GM21526 (cell line): ENCODE measurements around the gene CYP27B1.

Experiments used
- ATAC-seq: cut with Tn5 transposase; IDR thresholded peaks from one replicate; pipeline ENCODE4 v1.9.1; 2021; ENCODE audit warnings: moderate library complexity; ENCODE audit not compliant: unreplicated experiment, low FRiP score

Gene CYP27B1, protein sequence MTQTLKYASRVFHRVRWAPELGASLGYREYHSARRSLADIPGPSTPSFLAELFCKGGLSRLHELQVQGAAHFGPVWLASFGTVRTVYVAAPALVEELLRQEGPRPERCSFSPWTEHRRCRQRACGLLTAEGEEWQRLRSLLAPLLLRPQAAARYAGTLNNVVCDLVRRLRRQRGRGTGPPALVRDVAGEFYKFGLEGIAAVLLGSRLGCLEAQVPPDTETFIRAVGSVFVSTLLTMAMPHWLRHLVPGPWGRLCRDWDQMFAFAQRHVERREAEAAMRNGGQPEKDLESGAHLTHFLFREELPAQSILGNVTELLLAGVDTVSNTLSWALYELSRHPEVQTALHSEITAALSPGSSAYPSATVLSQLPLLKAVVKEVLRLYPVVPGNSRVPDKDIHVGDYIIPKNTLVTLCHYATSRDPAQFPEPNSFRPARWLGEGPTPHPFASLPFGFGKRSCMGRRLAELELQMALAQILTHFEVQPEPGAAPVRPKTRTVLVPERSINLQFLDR

DNA sequence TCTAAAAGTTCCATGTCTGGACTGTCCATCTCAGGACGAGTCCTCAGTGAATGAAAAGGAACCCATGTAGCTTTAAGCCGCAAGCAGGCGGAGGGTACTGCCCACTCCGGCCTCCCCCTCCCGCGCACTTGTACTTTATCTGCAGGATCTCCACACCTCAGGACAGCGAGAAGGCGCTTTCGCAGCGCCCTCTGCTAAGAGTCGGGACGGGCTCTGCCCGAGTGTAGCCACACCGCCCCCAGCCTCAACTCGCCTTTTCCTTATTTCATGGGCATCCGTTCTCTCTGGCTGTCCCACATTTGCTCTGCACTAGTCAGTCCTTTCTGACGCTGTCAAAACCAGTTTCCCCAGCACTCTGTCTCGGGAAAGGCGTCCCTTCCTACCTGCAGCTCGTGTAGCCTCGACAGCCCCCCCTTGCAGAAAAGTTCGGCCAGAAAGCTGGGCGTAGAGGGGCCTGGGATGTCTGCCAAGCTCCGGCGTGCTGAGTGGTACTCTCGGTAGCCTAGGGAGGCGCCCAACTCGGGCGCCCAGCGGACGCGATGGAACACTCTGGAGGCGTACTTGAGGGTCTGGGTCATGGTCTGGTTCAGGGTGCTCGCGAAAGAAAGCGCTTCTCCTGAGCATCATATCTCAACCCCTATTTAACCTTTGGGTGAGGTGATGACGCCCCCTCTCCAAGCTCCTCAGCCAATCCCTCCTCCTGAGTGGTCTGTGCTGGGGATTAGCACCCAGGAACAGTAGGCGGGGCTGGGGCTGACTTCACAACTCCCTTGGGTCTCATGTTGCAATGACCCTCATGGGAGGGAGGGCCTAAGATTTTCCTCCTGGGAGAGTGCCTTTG is at the start of gene CYP27B1:
CYP27B1 (minus strand) TSS at position 615 of the 841 bp plus-strand sequence; CDS start at position 578, 37 bp downstream.
- ATAC-seq, result no peak

DNA sequence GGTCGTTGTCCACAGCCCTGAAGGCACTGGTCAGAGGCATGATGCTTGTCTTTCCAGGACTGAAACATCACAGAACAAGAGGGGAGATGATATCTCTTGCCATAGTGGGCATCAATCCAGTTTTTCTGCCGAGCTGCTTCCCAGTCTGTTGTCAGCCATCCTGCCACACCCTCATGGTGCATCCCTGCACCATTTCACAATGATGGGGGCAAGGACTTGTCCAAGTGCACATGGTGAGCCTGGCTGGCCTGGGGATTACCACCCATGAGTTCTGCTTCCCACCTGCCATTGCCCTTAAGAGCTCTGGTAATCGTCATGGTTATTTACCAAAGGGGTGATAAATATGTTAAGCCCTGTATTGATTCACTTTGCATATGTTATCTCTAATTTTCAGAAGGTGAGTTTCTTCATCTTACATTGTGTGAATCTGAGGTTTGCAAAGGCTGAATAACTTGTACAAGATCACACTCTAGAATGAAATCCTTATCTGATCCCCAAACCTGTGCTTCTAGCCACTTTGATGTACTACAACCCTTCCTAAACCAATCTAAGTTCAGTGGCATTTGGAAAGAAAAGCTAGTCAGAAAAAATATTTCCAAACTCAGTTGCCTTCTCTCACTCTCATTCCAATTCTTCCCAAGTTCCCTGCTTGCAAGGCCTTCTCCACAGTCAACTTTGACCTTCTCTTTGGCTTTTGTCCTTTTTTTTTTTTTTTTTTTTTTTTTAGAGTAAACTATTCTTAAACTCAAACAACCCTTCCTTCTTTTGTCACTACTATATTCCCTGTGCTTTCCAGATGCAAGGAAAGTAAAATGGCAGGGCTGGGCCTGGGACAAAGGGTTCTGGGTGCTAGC is 49.4 kb upstream of the CYP27B1 start:
- no peak for ATAC-seq

DNA sequence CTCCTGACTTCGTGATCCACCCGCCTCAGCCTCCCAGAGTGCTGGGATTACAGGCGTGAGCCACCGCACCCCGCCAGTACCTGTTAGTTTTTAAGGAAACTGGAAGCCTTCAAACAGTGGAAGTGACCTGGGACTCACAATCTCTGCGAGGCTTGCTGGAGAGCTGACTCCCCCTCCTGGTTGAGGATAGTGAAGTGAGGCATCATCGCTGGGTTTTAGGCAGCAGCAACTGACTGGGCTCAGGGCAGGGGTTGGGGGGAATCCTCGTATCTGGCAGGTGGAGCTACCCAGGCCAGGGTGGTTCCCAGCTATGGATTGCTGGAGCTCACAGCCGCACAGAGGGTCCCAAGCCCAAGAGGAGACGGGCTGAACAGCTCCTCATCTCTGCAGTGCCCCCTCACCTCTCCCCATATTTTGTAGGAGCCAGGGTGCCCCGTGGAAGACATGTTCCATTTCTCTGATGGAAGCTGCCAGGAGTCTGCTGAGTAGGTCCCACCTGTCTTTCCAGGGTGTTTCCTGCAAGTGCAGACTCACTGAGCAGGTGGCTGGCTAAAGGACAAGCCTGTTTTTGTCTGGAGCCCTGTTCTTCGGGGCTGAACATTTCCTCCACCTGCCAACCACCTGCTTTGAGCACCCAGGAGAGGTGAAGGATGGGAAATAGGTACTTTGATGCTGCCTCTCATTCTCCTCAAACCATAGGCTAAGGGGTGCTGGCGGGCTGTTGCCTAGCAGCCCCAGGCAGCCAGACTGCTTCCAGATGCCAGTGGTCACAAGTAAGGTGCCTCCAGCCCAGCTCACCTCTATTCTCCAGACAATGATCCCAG is 48.5 kb upstream of the CYP27B1 start:
- no peak for ATAC-seq

DNA sequence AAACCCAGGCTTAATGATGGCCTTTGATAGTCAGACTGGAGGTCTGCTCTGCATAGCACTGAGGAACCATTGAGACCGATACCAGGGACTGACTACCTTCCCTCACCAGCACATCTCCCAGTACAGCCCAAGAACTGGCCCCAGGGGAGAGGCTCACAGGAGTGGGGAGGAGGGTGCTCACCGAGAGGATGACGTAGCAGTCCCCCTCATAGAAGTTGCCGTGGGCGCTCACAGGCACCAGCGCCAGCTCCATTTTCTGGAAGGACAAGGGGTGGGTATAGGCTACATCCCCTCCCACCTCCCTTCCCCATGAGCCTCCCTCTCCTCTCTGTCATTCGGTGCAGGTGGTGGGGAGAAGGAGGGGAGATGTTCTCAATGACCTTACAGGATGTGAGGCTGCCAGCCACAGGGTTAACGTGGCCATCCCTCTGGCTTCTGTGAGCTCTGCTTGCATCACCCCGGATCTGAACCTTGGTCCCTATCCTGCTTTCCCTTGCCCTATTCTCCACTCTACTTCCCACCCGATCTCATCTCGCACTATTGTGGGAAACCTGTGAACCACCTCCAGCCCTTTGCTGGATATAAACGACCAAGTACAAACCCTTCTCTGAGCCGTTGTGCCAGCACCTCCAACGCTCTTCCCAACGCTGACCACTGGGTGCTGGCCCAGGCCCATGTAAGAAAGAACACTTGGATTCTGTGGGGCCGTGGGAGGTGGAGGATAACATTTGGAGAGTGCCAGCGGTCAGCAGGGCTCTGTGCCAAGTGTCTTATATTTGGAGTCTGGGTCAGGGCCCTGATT is 47.3 kb upstream of the CYP27B1 start:
- ATAC-seq, result no peak

DNA sequence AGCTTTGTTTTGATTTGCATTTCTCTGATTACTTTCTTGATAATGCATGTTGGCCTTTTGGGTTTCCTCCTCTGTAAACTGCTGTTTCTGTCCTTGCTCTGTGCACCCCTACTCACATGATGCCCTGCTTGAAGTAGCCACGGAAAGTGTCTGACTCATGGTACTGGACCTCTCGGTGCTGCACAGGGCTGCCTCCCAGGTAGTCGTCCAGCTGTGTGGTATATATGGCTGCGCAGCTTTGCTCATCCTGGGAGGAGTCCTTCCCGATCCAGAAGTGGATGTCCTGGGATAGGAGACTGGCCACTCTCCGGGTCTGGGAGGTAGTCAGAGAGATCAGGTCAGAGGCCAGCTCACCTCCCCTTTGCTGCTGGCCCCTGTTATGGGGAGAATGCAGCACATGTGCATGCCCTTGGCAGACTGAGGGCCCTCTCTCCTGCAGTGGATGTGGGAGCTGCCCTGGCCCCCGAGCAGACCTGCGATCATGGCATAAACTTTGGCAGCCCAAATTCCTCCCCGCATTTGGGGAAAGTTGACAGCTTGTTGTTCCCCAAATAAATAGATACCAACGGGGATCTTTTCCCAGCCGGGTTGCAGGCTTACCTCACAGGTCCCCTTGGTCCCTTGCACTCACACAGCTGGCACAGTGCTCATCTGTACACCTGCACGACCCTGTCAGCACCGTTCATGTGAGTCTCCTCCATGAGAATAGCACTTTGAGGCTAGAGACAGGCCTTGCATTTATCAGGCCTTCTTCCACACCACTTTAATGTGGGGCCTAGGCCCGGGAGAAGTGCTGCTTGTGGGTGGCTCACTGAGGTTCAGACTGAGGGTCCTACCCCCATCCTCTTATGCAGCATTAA is 46.5 kb upstream of the CYP27B1 start:
- no peak for ATAC-seq

DNA sequence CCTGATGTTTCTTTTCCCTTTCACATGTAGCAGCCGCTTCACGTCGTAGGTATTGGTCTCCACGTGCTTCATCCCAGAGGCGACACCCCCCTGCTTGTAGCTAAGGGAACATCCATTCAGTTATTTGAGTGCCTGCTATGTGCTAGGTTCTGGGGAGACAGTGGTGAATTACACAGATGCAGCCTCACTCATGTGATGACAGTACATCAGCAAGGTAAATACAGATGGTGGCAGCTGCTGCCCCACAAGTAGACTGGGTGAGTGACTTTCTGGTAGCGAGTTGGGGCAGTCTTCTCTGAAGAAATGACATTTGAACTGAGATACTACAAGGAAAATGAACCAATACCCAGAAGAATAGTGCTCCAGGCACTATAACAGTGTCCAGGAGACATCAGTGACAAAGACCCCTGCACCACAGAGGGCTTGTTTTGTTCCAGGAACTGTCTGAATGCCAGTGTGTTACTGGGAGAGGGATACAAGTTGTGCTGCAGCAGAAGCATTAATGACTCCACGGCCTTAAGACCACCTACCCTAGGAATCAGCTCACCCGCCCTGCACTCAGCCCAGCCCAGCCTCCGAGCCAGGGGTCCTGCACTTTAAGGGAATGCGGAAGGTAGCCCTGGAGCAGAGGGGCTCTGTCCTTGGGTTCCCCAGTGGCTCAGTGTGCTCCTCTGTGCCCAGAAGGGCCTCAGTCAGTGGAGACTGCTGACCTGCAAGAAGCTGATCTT is 44.3 kb upstream of the CYP27B1 start:
- no peak for ATAC-seq

DNA sequence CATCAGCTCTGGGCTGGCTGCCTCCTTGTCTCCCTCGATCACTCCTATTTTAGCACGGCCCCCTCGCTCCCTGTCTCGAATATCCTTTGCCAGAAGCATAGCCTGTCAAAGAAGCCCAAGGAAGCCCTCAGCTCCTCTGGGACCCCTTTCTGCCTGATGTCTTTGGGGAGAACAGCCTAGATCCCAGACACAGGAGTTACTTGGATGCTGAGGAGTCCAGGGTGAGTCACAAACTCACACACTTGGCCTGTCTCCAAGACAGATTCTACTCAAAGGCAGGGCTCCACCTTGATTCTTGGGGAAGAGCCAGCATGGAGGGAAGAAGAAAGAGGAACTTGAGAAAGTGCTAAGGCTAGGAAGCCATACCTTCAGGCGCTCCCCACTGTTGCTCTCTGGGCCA is 43.6 kb upstream of the CYP27B1 start:
- no peak for ATAC-seq

DNA sequence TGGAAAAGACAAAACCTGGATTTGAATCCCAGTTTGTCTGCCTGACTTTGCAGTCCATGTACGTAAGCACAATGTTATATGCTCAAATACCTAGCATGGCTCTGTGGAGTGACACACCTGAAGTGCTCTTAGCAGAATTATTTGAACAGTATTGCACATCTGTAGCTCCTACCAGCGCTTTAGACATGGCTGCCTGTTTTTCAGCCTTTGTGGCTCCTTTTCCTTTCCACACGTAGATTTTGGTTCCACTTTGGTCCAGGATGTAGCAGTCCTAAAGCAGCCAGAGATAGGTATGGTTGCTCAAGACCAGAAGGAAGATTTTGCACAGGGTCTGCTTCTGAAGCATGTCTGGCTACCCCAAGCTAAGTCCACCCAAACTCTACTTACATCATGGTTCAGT is 42.5 kb upstream of the CYP27B1 start:
- ATAC-seq, result no peak

DNA sequence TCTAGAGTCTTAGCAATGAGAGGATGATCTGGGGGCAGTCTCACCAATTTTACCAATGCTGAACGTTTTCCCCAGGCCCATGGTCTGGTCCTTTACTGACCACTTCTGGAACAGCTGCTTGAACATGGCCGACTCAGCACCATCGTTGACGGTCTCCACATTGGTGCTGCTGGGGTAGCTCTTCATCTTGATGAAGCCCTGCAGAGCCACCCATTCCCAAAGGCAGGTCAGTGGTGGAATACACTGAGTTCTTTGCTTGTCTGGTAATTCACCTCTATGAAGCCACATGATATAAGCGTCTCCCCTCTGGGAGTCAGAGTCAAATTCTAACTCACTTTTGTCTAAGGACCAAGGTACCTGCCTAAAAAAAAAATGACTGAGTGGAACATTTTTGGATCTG is 41.5 kb upstream of the CYP27B1 start:
- no peak for ATAC-seq

DNA sequence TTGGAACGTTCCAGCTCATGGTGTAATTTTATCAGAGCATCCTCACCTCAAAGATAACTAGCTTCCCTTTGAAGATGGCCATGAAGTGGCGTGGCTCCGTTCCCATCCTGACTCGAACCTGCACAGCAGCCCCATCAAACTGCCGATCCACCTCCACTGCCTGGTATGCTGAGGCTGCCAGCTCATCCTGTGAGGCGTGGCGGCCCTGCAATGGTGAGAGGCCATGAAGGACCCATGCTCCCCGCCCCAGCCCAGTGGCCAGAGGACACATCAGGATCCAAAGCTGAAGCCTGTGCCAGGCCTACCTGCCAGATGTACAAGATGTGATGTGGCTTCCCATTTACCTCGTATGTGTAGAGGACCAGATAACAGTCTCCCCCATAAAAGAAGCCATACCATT is 40.4 kb upstream of the CYP27B1 start:
- ATAC-seq, result no peak

DNA sequence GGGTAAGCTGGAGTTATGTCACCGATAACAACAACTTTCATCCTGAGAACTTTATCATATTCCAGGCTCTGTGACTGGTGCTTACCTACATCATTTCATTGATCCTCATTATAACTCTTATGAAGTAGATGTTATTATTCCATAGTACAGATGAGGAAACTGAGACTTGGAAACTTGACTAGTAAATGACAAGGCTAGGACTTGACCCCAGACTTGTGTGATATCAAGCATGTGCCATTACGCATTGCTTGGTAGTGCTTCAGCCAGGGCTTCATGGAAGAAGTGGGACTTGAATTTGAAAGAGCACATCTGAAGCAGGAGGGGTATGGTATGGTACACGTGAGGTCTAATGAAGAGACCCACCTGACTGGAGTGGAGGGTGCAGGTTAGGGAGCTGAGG is 39.8 kb upstream of the CYP27B1 start:
- no peak for ATAC-seq

DNA sequence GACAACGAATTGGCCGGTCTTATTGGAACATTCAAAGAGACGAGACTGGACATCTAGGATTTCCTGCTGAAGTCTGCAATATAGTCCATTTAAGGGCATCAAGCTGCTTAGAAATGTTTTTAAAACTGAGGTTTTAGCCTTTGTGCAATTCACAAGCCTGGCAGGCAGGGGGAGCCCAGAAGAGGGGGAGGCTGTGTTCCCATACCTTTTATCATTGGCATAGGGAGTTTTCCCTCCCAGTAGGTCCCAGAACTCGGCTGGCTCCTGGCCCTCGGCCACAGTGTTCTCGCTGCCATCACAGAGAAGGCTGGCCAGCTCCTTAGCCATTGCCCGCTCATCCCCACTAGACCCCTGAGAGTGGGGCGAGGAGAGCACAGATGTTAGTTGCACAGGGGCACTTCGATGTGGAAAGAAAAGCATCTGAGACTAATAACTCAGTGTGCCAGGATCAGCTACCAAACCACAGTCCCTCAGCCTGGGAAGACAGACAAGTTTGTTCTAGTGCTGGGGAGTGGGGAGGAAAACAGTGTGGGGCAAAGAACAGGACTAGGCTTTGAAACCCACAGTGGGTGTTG is 36.5 kb upstream of the CYP27B1 start:
- ATAC-seq, result no peak

DNA sequence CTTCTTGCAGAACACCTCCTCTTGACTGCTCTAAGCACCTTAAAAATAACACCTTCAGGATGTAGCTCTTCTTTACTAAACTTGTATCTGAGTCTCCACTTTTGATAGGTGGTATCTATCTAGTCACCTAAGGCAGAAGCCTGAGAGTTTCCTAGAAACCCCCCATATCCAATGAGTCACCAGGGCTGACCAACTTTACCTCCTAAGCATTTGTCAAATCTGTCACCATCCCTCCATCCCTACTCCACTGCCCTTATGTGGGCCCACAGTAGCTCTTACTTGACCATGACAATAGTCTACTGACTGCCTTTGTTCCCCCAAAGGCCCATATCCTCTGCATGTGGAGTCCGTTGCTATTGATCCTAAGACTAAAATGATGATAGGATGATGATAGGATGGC is 35.7 kb upstream of the CYP27B1 start:
- ATAC-seq, result no peak

DNA sequence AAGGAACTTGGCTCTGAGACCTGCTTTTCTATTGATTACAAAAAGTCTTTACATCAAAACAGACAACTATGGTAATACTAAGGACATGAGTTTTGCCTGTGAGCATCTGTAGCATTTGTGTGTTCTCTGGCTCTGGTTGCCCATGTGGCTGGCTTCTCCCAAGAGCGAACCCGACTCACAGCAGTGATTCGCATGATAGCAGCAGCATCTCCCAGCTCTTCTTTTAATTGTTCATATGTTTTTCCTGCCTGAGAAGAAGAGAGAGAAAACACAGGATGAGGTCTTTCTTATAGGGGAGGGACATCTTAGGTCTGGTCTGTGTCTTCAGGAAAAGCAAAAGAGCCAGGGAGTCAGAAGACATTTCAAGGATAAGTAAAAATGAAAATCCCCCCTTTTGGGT is 34.1 kb upstream of the CYP27B1 start:
- no peak for ATAC-seq

DNA sequence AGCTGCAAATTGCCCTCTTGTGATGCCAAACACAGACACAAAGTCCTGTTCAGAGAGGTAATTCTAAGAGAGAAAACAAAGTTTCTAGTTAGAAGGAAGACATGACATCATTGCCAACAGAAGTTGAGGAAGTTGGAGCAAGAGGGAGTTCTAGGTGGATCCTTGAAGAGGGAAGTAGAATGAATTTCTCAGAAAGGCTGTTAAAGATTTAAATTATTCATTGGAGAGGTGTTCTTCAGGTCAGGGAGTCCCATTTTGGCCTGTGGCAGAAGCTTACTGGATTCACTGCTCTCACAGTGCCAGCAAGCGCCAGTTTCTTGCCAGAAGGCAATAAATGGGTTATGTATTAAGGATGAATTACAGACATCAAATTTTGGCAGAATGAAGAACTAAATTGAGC is 31.1 kb upstream of the CYP27B1 start:
- ATAC-seq, result no peak

DNA sequence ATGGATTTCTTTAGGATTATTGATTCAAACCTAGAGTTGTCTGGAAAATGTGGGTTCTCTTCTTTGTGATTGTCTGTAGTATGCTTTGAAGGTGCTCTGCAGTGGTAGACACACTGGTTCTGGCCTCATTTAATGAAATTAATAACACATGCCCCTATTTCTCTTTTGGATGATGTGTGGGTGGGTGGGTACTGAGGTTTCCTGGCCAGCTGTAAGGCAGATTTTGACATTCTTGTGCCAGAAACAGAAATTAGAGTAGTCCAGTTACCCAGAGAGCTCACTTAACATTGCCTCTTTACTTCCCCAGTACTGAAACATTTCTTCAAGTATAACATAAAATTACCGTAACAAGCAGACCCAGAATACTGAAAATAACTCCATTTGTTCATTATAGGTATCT is 30.1 kb upstream of the CYP27B1 start:
- ATAC-seq, result no peak

DNA sequence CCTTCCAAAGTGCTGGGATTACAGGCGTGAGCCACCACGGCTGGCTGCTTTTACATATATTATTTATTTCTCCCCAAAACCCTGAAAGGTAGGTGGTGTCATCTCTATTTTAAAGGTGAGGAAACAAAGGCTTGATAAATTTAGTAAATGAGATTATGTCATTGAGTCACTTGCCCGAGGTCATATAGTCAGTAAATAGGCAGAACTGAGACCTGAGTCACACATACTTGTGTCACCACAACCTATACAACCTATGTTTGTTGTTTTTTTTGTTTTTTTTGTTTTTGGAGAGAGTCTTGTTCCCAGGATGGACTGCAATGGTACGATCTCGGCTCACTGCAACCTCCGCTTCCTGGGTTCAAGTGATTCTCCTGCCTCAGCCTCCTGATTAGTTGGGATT is 28.5 kb upstream of the CYP27B1 start:
- ATAC-seq, result no peak
